OCI-LY1 (cell line): ENCODE data around the gene KRT3.

Source experiments
- H2AFZ ChIP-seq: fragments of 200-600 bp; sonication (generic), shearing (Covaris generic); 2 replicates; pipeline ENCODE4 v1.6.0; 2014; ENCODE audit warnings: antibody characterized with exemption, mild to moderate bottlenecking, low read length
- H3F3A ChIP-seq: fragments of 200-600 bp; sonication (generic), shearing (Covaris generic); 2 replicates; pipeline ENCODE4 v1.6.0; 2014; ENCODE audit warnings: mild to moderate bottlenecking, antibody characterized with exemption, low read length, moderate library complexity; ENCODE audit not compliant: insufficient read depth
- H3K27ac ChIP-seq: fragments of 200-600 bp; sonication (generic); 2 replicates; pipeline ENCODE4 v1.5.1; 2014; ENCODE audit warnings: low read length, mixed run types, mild to moderate bottlenecking, low read depth; ENCODE audit not compliant: poor library complexity, severe bottlenecking
- H3K27me3 ChIP-seq: fragments of 200-600 bp; sonication (generic); 2 replicates; pipeline ENCODE4 v1.6.0; 2014; ENCODE audit warnings: antibody characterized with exemption, mild to moderate bottlenecking, low read length, moderate library complexity; ENCODE audit not compliant: insufficient read depth
- H3K36me3 ChIP-seq: fragments of 200-600 bp; sonication (generic); 2 replicates; pipeline ENCODE4 v1.6.1; 2014; ENCODE audit warnings: mild to moderate bottlenecking, antibody characterized with exemption, low read length, moderate library complexity, mixed read lengths; ENCODE audit not compliant: insufficient read depth
- H3K4me1 ChIP-seq: fragments of 200-600 bp; sonication (generic); 2 replicates; pipeline ENCODE4 v1.5.1; 2014; ENCODE audit warnings: mild to moderate bottlenecking, low read length, moderate library complexity; ENCODE audit not compliant: insufficient read depth, severe bottlenecking
- H3K4me2 ChIP-seq: fragments of 200-600 bp; sonication (generic), shearing (Covaris generic); 2 replicates; pipeline ENCODE4 v1.6.1; 2014; ENCODE audit warnings: low read length
- H3K4me3 ChIP-seq: fragments of 200-600 bp; sonication (generic); 2 replicates; pipeline ENCODE4 v1.5.1; 2014; ENCODE audit warnings: low read length, low read depth, mild to moderate bottlenecking, mixed read lengths; ENCODE audit not compliant: poor library complexity, severe bottlenecking
- H3K79me2 ChIP-seq: fragments of 200-600 bp; shearing (Covaris generic); 2 replicates; pipeline ENCODE4 v1.6.1; 2016; ENCODE audit warnings: mixed run types, low read length, mixed read lengths; ENCODE audit not compliant: insufficient read depth
- H3K9ac ChIP-seq: fragments of 200-600 bp; sonication (generic), shearing (Covaris generic); 2 replicates; pipeline ENCODE4 v1.6.1; 2014; ENCODE audit warnings: mild to moderate bottlenecking, low read length, mixed read lengths
- H3K9me2 ChIP-seq: fragments of 200-600 bp; sonication (generic), shearing (Covaris generic); 2 replicates; pipeline ENCODE4 v1.6.1; 2014; ENCODE audit warnings: low read depth, mild to moderate bottlenecking, low read length, mixed read lengths
- H3K9me3 ChIP-seq: fragments of 200-600 bp; shearing (Covaris generic); 2 replicates; pipeline ENCODE4 v1.6.1; 2014; ENCODE audit warnings: low read length, mixed read lengths
- H4K20me1 ChIP-seq: fragments of 200-600 bp; sonication (generic), shearing (Covaris generic); 2 replicates; pipeline ENCODE4 v1.6.0; 2016; ENCODE audit warnings: mild to moderate bottlenecking, low read length; ENCODE audit not compliant: insufficient read depth
- EZH2 ChIP-seq: fragments of 200-600 bp; sonication (generic), shearing (Covaris generic); IDR thresholded peaks from 2 replicates; pipeline ENCODE4 v1.8.0; 2017; ENCODE audit warnings: borderline replicate concordance, mixed run types, mild to moderate bottlenecking, antibody characterized with exemption, low read length, moderate library complexity, mixed read lengths
- TF ChIP-seq, protein P1 (sequence below): fragments of 200-600 bp; sonication (generic), shearing (Covaris generic); IDR thresholded peaks from 2 replicates; pipeline ENCODE4 v1.5.1; 2017; ENCODE audit warnings: mild to moderate bottlenecking, antibody characterized with exemption, low read length, moderate library complexity, mixed read lengths

Gene KRT3

DNA sequence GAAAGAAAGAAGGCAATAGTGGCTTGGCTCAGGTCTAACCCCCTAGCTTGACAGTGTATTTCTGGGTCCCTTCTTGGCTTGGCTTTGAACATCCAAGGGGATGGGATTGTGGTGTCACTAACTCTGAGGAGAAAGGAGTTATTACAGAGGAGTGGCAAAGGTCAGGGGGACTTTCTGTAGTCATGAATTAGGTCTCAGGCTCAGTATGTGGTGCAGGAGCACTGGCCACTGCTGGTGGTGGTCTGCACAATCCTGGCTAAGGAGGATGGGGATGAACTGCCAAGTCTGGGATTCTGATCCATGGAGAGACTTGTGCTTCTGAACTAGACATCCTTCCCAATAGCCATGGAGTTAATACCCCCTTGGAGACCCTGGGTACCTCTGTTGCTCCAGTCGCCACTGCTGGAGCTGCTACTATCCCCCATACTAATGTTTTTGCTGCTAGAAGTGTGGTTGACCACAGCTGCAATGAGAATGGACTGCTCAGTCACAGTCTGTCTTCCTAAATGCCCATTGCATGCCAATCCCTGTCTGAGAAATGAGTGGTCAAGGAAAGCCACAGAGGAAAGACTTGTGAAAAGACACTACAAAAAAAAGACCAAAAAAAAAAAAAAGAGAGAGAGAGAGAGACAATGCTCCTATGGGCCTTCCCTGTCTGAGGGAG lies 51.3 kb downstream of the KRT3 start:
- Histone ChIP-seq H3K4me1 (no peaks in the 10 kb centered on the region), H3K27me3 (no peaks in the 10 kb centered on the region), H4K20me1 (no peaks in the 10 kb centered on the region), H3K27ac (no peak overlapping the region), H3K9ac (no peak overlapping the region), H3K79me2 (no peaks in the 10 kb centered on the region), H3K9me2 (no peaks in the 10 kb centered on the region), H3F3A (no peaks in the 10 kb centered on the region), H3K9me3 (no peaks in the 10 kb centered on the region), H2AFZ (no peak overlapping the region), H3K4me2 (no peak overlapping the region), H3K4me3 (no peak overlapping the region), H3K36me3 (no peaks in the 10 kb centered on the region)
- TF ChIP-seq, protein P1, sequence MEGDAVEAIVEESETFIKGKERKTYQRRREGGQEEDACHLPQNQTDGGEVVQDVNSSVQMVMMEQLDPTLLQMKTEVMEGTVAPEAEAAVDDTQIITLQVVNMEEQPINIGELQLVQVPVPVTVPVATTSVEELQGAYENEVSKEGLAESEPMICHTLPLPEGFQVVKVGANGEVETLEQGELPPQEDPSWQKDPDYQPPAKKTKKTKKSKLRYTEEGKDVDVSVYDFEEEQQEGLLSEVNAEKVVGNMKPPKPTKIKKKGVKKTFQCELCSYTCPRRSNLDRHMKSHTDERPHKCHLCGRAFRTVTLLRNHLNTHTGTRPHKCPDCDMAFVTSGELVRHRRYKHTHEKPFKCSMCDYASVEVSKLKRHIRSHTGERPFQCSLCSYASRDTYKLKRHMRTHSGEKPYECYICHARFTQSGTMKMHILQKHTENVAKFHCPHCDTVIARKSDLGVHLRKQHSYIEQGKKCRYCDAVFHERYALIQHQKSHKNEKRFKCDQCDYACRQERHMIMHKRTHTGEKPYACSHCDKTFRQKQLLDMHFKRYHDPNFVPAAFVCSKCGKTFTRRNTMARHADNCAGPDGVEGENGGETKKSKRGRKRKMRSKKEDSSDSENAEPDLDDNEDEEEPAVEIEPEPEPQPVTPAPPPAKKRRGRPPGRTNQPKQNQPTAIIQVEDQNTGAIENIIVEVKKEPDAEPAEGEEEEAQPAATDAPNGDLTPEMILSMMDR: no peak
- no peak for TF ChIP-seq EZH2

DNA sequence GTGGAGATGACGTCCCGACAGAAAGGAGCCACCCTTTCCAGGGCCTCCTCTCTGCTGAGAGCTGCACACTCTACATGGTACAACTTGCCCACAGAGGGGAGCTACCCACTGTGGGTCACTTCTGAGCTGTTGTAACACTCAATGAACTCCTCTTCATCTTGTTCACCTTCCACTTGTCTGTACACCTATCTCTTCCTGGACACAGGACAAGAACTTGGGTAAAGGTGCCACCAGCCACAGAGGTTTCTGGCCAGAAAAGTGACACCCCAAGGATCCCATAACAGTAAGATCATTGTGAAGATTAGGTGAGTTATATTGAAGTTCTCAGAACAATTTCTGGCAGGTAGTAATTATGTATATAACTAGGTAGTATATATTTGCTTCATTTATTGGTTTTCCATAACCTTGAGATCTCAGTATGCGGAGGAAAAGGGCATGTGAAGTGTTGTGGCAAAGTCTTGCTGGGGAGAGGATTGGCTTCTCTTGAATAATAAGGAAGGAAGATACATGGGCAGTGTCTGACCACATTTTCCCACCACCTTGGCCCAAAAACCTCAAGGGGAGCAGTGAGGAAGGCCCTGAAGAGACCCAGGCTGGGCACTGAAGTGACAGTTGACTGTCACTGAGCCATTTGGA lies 53.0 kb downstream of the KRT3 start:
- Histone ChIP-seq H3K4me2 (no peak overlapping the region), H3K9me2 (no peaks in the 10 kb centered on the region), H2AFZ (no peak overlapping the region), H3K9me3 (no peaks in the 10 kb centered on the region), H3K27me3 (no peaks in the 10 kb centered on the region), H3F3A (no peaks in the 10 kb centered on the region), H3K27ac (no peak overlapping the region), H3K79me2 (no peaks in the 10 kb centered on the region), H4K20me1 (no peaks in the 10 kb centered on the region), H3K4me1 (no peaks in the 10 kb centered on the region), H3K9ac (no peak overlapping the region), H3K36me3 (no peaks in the 10 kb centered on the region), H3K4me3 (no peak overlapping the region)
- TF ChIP-seq, protein P1: no peak

DNA sequence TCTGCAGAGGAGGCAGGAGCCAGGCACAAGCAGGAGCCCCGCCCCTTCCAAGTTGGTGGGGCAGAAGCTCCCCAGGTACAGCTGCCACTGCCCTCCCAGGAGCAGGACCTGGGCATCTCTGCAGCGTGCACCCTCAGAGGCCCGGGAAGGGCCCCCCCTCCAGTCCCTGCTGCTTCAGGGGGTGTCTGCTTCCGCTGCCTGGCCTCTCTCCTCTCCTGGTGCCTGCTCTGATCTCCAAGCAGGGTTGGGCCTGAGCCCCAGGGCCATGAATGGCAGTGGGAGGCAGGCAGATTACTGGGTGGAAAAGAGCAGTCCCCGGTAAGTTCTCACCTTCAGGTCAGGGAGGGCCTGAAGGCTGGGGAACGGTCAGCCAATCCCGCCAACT lies 53.7 kb downstream of the KRT3 start:
- no peaks in the 10 kb centered on the region for H4K20me1 ChIP-seq
- H3K9me3 ChIP-seq: no peaks in the 10 kb centered on the region
- no peak overlapping the region for H3K4me2 ChIP-seq
- no peaks in the 10 kb centered on the region for H3F3A ChIP-seq
- TF ChIP-seq, protein P1: no peak
- TF ChIP-seq EZH2: no peak
- H3K27ac ChIP-seq: no peak overlapping the region
- no peaks in the 10 kb centered on the region for H3K27me3 ChIP-seq
- no peaks in the 10 kb centered on the region for H3K36me3 ChIP-seq
- no peak overlapping the region for H3K9ac ChIP-seq
- H2AFZ ChIP-seq: no peak overlapping the region
- no peaks in the 10 kb centered on the region for H3K4me1 ChIP-seq
- no peaks in the 10 kb centered on the region for H3K79me2 ChIP-seq
- no peak overlapping the region for H3K4me3 ChIP-seq
- H3K9me2 ChIP-seq: no peaks in the 10 kb centered on the region
